GM21367 (cell line): Measurements from ENCODE around the gene ZNF766.
"Not testable (repeated sequence)": the region's sequence is repeated elsewhere in the genome, so short reads cannot be mapped to it uniquely, and the experiment has no call there.

ENCODE experiments used
- ATAC-seq: cut with Tn5 transposase; IDR thresholded peaks from one replicate; pipeline ENCODE4 v1.9.1; 2021; ENCODE audit not compliant: unreplicated experiment

Gene ZNF766

DNA sequence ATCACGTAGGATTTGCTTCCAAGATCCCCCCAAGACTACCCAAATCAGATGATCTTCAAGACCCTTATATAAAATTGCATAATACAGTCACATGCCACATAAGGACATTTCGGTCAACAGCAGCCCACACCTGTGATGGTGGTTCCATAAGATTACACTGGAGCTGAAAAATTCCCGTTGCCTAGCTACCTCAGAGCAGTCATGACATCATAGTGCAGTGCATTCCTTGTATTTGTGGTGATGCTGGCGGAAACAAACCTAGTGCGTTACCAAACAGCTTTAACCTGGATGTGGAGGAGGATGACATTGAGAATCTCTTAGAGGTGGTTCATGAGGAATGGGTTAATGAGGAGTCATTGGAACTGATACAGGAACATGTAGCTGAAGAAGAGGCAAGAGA is 4.8 kb downstream of the ZNF766 start:
- no peak for ATAC-seq

DNA sequence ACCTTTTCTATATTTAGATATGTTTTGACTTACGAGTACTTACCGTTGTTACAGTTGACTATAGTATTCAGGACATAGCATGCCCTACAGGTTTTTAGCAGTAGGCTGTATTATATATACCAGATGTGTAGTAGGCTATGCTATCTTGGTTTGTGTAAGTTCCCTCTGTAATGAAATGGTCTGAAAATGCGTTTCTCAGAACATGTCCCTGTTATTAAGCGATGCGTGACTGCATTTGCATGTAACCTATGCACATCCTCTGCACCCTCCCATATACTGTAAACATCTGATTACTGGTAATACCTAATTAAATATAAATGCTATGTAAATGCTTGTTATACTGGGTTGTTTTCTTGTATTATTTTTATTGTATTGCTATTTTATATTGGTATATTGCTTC is 6.6 kb downstream of the ZNF766 start:
- no peak for ATAC-seq

DNA sequence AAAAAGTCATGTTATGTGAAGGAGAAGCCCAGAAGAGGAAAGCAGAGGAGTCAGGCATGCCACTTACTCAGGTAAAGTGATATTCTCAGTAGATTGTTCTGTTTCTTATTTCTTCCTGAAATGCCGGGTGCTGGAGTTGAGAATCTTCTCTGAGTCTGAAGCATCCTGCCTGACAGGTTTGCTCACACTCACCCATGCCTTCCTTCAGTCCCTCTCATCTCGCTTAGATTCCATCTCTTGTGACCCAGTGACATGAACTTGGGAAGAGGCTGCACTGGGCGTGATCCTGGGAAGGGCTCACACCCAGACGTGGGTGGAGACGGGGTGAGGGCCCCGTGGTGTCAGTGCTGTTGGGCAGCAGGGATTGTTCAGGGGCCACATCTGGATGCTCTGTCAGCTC is 8.1 kb downstream of the ZNF766 start:
- ATAC-seq = no peak

DNA sequence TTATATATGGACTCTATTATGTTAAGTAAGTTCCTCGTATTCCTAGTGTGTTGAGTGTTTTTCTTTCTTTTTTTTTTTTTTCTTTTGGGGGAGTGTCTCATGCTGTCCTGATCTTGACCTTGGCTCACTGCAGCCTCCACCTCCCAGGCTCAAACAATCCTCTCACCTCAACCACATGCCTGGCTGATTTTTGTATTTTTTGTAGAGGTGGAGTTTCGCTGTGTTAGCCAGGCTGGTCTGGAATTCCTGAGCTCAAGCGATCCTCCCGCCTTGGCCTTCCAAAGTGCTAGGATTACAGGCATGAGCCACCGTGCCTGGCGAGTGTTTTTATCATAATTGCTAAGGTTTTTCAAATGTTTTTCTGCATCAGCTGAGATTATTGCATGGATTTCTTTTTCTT is 16.9 kb downstream of the ZNF766 start:
- no peak for ATAC-seq

DNA sequence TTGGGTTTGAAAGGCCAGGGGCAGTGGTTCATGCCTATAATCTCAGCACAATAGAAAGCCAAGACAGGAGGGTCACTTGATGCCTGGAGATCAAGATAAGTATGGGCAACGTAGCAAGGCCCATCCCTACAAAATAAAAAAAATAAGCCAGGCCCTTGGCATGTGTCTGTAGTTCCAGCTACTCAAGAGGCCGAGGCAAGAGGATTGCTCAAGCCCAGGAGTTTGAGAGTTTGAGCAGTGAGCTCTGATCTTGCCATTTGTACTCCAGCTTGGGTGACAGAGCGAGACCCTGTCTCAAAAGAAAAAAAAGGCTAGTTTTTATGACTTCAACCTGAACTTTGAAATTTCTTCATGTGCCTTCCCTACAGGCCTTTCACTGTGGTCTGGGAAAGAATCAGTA is 22.4 kb downstream of the ZNF766 start:
- no peak for ATAC-seq

DNA sequence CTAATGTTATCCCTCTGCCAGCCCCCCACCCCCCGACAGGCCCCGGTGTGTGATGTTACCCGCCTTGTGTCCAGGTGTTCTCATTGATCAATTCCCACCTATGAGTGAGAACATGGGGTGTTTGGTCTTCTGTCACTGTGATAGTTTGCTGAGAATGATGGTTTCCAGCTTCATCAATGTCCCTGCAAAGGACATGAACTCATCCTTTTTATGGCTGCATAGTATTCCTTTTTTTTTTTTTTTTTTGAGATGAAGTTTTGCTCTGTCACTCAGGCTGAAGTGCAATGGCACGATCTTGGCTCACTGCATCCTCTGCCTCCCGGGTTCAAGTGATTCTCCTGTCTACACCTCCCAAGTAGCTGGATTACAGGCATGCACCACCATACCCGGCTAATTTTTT is 23.6 kb downstream of the ZNF766 start:
- not testable (repeated sequence) for ATAC-seq

DNA sequence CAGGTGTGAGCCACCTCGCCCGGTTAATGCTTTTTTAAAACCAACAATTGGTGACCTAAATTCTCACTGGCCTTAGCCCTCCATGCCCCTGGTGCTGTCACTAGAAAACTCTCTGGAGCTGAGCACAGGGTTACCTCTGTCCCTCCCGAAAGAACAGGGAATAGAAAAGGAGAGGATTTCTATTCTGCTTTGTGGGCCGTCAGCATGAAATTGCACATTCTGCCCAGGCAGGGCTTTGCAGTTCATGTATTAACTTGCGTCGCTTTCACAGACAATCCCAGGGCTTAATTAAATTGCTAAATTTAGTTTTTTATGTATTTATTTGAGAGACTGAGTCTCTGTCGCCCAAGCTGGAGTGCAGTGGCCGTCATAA is 27.0 kb downstream of the ZNF766 start:
- ATAC-seq = no peak

DNA sequence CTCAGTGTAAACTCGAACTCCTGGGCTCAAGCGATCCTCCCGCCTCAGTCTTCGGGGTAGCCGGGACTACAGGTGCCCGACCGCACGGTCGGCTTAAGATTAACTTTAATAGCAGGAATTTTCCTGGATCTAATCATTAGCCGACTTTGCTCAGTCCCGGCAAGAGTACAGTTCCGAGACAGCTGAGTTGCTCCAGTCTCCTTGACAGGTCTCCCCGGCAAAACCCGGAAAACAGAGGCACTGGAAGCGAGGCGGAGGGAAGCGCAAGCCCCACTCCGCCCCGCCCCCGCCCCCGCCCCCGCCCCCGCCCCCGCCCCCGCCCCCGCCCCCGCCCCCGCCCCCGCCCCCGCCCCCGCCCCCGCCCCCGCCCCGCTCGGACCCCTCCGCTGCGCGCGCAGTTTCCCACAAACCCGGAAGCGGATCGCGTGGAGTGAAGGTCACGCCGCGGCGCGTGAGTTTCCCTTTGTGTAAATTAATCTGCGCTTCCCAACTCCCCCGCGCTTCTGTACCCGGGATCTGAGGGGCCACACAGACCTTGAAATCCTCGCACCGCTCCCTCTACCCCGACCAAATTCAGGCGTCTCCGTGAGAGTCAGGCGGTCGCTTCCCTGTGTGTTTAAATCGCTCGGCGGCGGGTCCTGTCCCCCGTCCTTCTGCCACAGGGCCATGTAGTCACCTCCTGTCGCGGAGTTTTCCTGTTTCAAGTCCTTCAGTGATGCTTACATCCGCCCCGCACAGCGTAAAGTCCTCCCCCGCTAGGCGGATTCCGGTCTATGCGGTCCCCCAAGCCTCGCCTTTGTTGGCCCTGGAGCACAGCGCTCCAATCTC is 27.6 kb downstream of the ZNF766 start, which contains the start of gene ZNF480:
Gene ZNF480, plus strand, starts transcription at position 397 of the 828 bp plus-strand sequence. CDS start 3,244 bp downstream, outside the sequence.
- peak; percentile 46 for ATAC-seq

DNA sequence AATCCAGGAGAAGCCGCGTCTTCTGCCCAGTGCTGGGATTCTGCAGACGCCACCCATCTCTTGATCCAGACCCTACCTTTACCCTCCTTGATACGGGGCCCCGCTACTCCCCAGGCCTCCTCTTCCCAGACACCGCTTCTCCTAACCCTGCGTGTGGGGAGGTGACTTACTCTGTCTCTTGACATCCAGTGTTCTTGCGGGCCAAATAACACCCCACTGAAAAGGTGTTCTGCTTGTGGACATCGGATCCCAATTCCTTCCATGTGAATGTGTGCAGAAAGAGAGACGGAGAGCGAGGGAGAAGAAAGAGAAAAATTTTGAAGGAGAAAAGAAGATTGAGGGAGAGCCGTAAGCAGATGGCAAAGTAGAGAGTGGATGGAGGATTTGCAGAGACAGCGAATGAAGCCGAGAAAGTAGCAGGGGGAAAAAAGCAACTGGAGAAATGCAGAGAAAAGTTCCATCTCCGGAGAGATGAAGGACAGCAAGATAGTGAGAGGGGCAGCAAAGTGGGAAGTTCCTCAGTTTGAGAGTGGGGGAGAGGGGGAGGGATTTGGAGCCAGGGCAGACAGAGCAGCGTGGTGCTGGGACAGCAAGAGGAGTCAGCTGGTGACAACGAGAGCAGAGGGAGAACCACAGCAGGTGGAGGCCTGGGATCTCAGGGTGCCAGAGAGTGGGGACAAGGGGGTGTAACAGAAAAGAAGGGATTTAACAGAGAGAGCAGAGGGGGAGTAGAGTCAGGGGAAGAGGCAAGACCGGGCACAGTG is 28.4 kb downstream of the ZNF766 start:
- peak; percentile 15 for ATAC-seq

DNA sequence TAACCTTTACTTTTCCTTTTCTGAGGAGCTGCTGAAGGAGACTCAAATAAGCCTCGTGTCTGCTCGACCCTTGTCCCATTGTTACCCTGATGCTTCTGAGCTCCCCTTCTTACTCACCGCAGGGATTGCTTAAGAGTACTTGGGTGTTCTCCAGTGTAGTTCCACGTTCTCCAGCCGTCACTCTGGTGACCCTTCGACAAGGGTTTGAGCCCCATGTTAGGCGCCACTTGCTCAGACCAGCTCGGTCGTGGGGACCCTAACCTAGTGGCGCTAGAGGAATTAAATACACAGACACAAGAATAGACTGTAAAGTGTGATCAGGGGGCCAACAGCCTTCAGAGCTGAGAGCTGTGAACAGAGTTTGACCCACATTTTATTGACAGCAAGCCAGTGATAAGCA is 37.9 kb downstream of the ZNF766 start:
- ATAC-seq = no peak

DNA sequence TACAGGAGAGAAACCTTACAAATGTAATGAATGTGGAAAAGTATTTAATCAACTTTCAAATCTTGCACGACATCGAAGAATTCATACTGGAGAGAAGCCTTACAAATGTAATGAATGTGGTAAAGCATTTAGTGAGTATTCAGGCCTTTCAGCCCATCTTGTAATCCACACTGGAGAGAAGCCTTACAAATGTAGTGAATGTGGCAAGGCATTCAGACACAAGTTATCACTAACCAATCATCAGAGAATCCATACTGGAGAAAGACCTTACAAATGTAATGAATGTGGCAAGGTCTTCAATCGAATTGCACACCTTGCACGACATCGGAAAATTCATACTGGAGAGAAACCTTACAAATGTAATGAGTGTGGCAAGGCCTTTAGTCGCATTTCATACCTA is 53.0 kb downstream of the ZNF766 start:
- ATAC-seq = no peak

DNA sequence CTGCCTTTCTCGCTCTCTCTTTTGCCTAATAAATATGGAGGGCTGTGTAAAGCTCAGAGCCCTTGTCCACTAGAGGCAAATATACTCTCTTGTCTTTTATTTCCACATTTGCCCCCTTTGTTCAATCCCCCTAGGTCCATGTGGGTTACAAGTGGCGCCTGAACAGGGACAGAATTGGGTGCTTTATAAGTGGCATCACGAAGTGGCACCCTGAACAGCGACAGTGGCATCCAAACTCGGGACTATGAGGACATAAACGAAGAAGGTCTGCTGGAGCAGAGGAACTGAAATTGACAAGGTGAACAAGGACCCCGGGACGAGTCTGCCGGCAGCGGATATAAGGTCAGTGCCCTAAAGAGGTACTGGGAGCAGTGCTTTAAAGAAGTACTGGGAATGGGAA is 62.4 kb downstream of the ZNF766 start:
- ATAC-seq = no peak

DNA sequence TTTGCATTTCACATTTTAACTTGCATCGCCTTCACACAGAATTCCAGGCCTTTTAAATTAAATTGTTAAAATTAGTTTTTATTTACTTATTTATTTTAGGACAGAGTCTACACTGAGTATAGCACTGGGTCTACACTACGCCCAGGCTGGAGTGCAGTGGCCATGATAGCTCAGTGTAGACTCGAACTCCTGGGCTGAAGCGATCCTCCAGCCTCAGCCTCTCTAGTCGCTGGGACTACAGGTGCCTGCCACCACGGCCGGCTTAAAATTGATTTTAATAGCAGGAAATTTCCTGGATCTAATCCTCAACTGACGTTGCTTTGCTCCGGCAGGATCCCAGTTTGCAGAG is 66.4 kb downstream of the ZNF766 start:
- ATAC-seq = no peak

DNA sequence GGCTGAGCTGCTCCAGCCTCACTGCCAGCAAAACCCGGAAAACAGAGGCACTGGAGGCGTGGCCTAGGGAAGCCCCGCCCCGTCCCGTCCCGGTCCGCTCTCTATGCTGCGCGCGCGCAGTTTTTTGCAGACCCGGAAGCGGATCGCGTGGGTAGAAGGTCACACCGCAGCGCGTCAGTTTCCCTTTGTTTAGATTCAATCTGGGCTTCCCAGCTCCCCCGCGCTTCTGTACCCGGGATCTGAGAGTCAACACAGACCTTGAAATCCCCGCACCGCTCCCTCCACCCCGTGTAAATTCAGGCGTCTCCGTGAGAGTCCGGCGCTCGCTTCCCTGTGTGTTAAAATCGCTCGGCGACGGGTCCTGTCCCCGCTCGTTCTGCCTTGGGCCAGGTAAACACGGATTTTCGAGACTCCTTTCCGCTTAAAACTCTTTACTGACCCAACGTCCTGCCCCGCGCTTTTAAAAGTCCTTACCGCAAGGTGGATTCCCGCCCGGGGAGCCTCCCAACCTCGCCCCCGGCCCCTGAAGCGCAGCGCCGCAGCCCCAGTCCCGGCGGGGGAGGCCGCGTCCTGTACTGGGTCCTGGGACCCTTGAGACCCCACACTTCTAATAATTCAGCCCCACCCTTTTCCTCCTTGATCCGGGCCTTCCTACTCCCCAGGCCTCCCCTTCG is 66.9 kb downstream of the ZNF766 start, which contains the start of gene ZNF610:
Gene ZNF610, plus strand, starts transcription at position 127 of the 674 bp plus-strand sequence. CDS start 12,930 bp downstream, outside the sequence.
- ATAC-seq = peak; percentile 62

DNA sequence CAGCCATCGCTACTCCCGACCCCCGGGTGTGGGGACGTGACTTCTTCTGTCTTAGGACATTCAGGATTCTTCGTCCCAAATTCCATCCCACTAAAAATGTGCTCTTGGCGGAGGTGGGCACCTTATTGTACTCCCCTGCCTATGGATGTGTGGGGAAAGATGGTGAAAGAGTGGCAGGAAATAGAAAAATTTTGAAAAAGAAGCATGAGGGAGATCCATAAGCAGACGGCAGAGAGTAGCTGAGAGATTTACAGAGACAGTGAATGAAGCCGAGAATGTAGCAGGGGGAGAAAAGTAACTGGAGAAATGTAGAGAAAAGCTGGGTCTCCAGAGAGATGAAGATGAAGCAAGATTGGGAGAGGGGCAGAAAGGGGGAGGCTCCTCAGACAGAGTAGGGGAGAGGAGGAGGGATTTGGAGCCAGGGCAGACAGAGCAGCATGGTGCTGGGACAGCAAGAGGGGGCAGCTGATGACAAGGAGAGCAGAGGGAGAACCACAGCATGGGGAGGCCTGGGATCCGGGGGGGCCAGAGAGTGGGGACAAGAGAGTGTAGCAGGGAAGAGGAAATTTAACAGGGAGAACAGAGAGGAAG is 67.5 kb downstream of the ZNF766 start:
- ATAC-seq = no peak

DNA sequence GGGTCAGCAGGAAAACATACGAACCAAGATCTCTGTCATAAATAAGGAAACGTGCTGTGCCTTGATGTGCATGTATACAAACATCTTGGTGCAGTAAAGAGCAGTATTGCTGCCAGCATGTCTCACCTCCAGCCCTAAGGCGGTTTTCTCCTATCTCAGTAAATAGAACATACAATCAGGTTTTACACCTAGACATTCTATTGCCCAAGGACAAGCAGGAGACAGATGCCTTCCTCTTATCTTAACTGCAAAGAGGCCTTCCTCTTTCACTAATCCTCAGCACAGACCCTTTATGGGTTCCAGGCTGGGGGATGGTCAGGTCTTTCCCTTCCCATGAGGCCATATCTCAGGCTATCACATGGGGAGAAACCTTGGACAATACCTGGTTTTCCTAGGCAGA is 69.6 kb downstream of the ZNF766 start:
- ATAC-seq = not testable (repeated sequence)

DNA sequence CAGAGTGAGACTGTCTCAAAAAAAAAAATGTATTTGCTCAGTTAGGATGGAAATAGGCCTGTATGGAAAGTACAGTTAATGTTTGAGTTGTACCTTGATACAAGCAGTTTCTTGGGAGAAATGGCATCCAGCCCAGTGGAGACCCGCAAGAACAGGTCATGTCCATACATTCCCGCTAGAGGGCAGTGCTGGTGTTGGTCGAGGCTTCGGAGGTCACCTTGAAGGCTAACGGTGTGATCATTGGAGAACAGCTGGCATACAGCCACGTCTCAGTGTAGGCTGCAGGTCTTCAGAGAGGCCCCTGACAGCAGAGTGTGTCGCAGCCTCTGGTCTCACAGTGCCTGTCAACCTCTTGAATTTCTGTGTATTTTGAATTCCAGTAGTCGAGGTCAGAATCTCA is 74.2 kb downstream of the ZNF766 start:
- ATAC-seq = no peak

DNA sequence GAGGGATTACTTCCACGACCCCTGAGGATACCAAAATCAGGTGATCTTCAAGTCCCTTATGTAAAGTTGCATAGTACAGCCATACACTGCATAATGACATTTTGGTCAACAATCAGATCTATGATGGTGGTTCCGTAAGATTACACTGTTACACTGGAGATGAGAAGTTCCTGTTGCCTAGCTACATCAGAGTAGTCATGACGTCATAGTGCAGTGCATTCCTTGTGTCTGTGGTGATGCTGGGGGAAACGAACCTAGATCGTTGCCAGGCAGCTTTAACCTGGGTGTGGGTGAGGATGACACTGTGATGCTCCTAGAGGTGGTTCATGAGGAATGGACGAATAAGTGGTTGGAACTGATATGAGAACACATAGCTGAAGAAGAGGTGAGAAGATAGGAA is 75.8 kb downstream of the ZNF766 start:
- ATAC-seq = no peak
